K562 (cell line): Measurements from ENCODE around the gene GNRHR. TPM values are rescaled to one million over a fixed set of nuclear protein-coding genes. Genes with fewer than 3 reads are reported as not detected.

Experiments used
- ATF7 ChIP-seq: fragments of 450-650 bp; IDR thresholded peaks from 2 replicates; pipeline ENCODE4 v1.7.1; 2014; ENCODE audit warnings: mild to moderate bottlenecking, moderate library complexity
- ETV1 ChIP-seq: fragments of 450-650 bp; conservative IDR thresholded peaks from 2 replicates; pipeline ENCODE4 v1.6.1; 2016; ENCODE audit warnings: missing genetic modification characterization, control low read depth, low read depth, missing compliant biosample characterization
- EWSR1 ChIP-seq: fragments of 450-650 bp; IDR thresholded peaks from 2 replicates; pipeline ENCODE4 v1.6.1; 2018; ENCODE audit warnings: borderline replicate concordance, mild to moderate bottlenecking, low read depth, moderate library complexity; ENCODE audit not compliant: partially characterized antibody
- FOS ChIP-seq: IDR thresholded peaks from 3 replicates; pipeline ENCODE4 v1.6.1; 2011; ENCODE audit not compliant: insufficient read length; ENCODE audit errors: extremely low read depth
- KLF6 ChIP-seq: fragments of 250-450 bp; sonication (Bioruptor Pico); IDR thresholded peaks from 2 replicates; pipeline ENCODE4 v1.4.0; 2020; ENCODE audit warnings: mild to moderate bottlenecking, moderate library complexity, borderline replicate concordance
- MYBL2 ChIP-seq, 2 experiments: fragments of 450-650 bp in 1 of 2; sonication (generic) in 1 of 2; formaldehyde crosslinking in 1 of 2; IDR thresholded peaks; 2 replicates each; pipeline versions ENCODE4 v1.6.1 to v1.8.1; 2017 to 2022; ENCODE audit warnings: borderline replicate concordance in 1 of 2, inconsistent platforms in 1 of 2, low read depth in 1 of 2, mild to moderate bottlenecking in 1 of 2, missing genetic modification reagents in 1 of 2, moderate library complexity in 1 of 2
- POLR3G ChIP-seq: IDR thresholded peaks from 2 replicates; pipeline ENCODE4 v1.6.1; 2011; ENCODE audit not compliant: insufficient read length, insufficient replicate concordance; ENCODE audit errors: extremely low read depth
- RBM39 ChIP-seq: fragments of 200-400 bp; formaldehyde crosslinking; optimal IDR thresholded peaks from 2 replicates; pipeline ENCODE3; 2018; ENCODE audit warnings: low read depth, low read length
- RHOXF2B ChIP-seq: fragments of 250-450 bp; sonication (Bioruptor Pico); conservative IDR thresholded peaks from 2 replicates; pipeline ENCODE4 v1.5.1; 2021
- ZNF232 ChIP-seq: sonication (generic); formaldehyde crosslinking; IDR thresholded peaks from 2 replicates; pipeline ENCODE4 v1.8.0; 2022; ENCODE audit warnings: mild to moderate bottlenecking, missing genetic modification reagents
- ZNF764 ChIP-seq: fragments of 250-450 bp; sonication (Bioruptor Pico); IDR thresholded peaks from 2 replicates; pipeline ENCODE4 v1.4.0; 2020; ENCODE audit warnings: low read depth, mild to moderate bottlenecking, moderate library complexity
- polyA plus RNA-seq, 8 experiments: library from polyadenylated mRNA; depleted of rRNA in 4 of 8; stranded (reverse) in 5 of 8; unstranded in 3 of 8; fragments of >200 nt; fragmentation: Nextera tagmentation in 2 of 8; fragmentation: Illumina TruSeq in 1 of 8; extraction: Ambion mirVana in 2 of 8; extraction: Trizol in 1 of 8; gene quantifications; 2 replicates each; pipeline versions ENCODE4 v1.2.1 to v1.2.3, GENCODE V29; 2011 to 2014; ENCODE audit warnings: inconsistent platforms in 1 of 8, missing spikeins in 1 of 8
- total RNA-seq, 7 experiments: library from RNA; depleted of rRNA in 6 of 7; stranded (reverse); fragments of >200 nt in 6 of 7; fragmentation: Illumina TruSeq in 2 of 7; extraction: Trizol in 2 of 7; gene quantifications; 2 replicates each; pipeline versions ENCODE4 v1.2.1 to v1.2.3, GENCODE V29; 2011 to 2021; ENCODE audit warnings: low replicate concordance in 1 of 7
- TF ChIP-seq, protein P1 (sequence below): fragments of 450-650 bp; IDR thresholded peaks from 2 replicates; pipeline ENCODE4 v1.6.1; 2016; ENCODE audit warnings: mild to moderate bottlenecking, moderate library complexity
- TF ChIP-seq, protein P2 (sequence below), 3 experiments: fragments of 200-800 bp in 1 of 3; sonication (Bioruptor generic) in 1 of 3; sonication (generic) in 1 of 3; formaldehyde crosslinking in 1 of 3; IDR thresholded peaks; 2 replicates each; pipeline versions ENCODE4 v1.6.1 to v1.8.0; 2016 to 2022; ENCODE audit warnings: mild to moderate bottlenecking in 2 of 3, missing compliant biosample characterization in 2 of 3, missing genetic modification characterization in 2 of 3, missing genetic modification reagents in 1 of 3
- TF ChIP-seq, protein P3 (sequence below): sonication (generic); formaldehyde crosslinking; IDR thresholded peaks from 2 replicates; pipeline ENCODE4 v1.9.0; 2022; ENCODE audit warnings: mild to moderate bottlenecking, missing genetic modification reagents

GNRHR gene
- total and polyA plus RNA-seq, 9 of the 15 experiments (the other 6 are each of a cell fraction or from before 2014, with no cell fraction given), result 0.06 to 0.13 TPM; not detected in 7

DNA sequence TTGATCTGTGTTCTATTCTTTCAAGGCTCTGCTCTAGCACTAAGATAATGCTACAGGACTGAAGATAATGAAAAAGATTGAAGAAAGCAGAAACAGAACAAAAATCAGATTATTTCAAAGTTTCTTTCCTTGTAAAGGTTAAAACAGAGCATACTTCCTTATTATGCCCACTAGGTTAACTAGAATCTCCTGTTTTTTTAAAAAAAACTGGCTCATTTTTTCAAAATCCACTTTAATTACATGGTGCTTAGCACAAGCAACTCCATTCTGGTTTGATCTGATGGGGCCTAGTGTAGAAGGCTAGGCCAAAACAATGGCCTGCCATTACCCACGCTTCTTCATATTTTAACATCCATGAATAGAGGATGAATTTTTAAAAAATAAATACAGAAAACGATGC, 52.0 kb downstream of the GNRHR start (continued):
- TF ChIP-seq RBM39 (no peak), FOS (no peak), ETV1 (tag) (peak; percentile 44; the same call in 1 of the 2 replicates), POLR3G (no peak), ZNF764 (CRISPR knock-in tag) (no peak), MYBL2 (IDR thresholded peaks at IDR 0.05; ENCODE audit: low read depth) (no peak), MYBL2 (CRISPR knock-in tag; IDR thresholded peaks at IDR 0.05; ENCODE audit: borderline replicate concordance) (no peak), ZNF232 (CRISPR knock-in tag) (no peak), EWSR1 (no peak), KLF6 (CRISPR knock-in tag) (peak; percentile 90), ATF7 (no peak), RHOXF2B (0 out of 2 replicates have a peak, but pooled peaks have one; percentile 22)
- TF ChIP-seq, protein P1, sequence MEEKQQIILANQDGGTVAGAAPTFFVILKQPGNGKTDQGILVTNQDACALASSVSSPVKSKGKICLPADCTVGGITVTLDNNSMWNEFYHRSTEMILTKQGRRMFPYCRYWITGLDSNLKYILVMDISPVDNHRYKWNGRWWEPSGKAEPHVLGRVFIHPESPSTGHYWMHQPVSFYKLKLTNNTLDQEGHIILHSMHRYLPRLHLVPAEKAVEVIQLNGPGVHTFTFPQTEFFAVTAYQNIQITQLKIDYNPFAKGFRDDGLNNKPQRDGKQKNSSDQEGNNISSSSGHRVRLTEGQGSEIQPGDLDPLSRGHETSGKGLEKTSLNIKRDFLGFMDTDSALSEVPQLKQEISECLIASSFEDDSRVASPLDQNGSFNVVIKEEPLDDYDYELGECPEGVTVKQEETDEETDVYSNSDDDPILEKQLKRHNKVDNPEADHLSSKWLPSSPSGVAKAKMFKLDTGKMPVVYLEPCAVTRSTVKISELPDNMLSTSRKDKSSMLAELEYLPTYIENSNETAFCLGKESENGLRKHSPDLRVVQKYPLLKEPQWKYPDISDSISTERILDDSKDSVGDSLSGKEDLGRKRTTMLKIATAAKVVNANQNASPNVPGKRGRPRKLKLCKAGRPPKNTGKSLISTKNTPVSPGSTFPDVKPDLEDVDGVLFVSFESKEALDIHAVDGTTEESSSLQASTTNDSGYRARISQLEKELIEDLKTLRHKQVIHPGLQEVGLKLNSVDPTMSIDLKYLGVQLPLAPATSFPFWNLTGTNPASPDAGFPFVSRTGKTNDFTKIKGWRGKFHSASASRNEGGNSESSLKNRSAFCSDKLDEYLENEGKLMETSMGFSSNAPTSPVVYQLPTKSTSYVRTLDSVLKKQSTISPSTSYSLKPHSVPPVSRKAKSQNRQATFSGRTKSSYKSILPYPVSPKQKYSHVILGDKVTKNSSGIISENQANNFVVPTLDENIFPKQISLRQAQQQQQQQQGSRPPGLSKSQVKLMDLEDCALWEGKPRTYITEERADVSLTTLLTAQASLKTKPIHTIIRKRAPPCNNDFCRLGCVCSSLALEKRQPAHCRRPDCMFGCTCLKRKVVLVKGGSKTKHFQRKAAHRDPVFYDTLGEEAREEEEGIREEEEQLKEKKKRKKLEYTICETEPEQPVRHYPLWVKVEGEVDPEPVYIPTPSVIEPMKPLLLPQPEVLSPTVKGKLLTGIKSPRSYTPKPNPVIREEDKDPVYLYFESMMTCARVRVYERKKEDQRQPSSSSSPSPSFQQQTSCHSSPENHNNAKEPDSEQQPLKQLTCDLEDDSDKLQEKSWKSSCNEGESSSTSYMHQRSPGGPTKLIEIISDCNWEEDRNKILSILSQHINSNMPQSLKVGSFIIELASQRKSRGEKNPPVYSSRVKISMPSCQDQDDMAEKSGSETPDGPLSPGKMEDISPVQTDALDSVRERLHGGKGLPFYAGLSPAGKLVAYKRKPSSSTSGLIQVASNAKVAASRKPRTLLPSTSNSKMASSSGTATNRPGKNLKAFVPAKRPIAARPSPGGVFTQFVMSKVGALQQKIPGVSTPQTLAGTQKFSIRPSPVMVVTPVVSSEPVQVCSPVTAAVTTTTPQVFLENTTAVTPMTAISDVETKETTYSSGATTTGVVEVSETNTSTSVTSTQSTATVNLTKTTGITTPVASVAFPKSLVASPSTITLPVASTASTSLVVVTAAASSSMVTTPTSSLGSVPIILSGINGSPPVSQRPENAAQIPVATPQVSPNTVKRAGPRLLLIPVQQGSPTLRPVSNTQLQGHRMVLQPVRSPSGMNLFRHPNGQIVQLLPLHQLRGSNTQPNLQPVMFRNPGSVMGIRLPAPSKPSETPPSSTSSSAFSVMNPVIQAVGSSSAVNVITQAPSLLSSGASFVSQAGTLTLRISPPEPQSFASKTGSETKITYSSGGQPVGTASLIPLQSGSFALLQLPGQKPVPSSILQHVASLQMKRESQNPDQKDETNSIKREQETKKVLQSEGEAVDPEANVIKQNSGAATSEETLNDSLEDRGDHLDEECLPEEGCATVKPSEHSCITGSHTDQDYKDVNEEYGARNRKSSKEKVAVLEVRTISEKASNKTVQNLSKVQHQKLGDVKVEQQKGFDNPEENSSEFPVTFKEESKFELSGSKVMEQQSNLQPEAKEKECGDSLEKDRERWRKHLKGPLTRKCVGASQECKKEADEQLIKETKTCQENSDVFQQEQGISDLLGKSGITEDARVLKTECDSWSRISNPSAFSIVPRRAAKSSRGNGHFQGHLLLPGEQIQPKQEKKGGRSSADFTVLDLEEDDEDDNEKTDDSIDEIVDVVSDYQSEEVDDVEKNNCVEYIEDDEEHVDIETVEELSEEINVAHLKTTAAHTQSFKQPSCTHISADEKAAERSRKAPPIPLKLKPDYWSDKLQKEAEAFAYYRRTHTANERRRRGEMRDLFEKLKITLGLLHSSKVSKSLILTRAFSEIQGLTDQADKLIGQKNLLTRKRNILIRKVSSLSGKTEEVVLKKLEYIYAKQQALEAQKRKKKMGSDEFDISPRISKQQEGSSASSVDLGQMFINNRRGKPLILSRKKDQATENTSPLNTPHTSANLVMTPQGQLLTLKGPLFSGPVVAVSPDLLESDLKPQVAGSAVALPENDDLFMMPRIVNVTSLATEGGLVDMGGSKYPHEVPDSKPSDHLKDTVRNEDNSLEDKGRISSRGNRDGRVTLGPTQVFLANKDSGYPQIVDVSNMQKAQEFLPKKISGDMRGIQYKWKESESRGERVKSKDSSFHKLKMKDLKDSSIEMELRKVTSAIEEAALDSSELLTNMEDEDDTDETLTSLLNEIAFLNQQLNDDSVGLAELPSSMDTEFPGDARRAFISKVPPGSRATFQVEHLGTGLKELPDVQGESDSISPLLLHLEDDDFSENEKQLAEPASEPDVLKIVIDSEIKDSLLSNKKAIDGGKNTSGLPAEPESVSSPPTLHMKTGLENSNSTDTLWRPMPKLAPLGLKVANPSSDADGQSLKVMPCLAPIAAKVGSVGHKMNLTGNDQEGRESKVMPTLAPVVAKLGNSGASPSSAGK, result no peak
- TF ChIP-seq, protein P2, sequence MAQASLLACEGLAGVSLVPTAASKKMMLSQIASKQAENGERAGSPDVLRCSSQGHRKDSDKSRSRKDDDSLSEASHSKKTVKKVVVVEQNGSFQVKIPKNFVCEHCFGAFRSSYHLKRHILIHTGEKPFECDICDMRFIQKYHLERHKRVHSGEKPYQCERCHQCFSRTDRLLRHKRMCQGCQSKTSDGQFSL (CRISPR knock-in tag; IDR thresholded peaks at IDR 0.05), result no peak
- TF ChIP-seq, protein P2 (tag; IDR thresholded peaks at IDR 0.05), result peak in 1 of 2 experiments; percentile 92; a peak in 2 of 4 replicates
- TF ChIP-seq, protein P3, sequence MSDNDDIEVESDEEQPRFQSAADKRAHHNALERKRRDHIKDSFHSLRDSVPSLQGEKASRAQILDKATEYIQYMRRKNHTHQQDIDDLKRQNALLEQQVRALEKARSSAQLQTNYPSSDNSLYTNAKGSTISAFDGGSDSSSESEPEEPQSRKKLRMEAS (CRISPR knock-in tag), result no peak
